ENCODE data around the gene PRSS2.
"Not testable (repeated sequence)": the region's sequence is repeated elsewhere in the genome, so short reads cannot be mapped to it uniquely, and the experiment has no call there.

The PRSS2 gene

DNA sequence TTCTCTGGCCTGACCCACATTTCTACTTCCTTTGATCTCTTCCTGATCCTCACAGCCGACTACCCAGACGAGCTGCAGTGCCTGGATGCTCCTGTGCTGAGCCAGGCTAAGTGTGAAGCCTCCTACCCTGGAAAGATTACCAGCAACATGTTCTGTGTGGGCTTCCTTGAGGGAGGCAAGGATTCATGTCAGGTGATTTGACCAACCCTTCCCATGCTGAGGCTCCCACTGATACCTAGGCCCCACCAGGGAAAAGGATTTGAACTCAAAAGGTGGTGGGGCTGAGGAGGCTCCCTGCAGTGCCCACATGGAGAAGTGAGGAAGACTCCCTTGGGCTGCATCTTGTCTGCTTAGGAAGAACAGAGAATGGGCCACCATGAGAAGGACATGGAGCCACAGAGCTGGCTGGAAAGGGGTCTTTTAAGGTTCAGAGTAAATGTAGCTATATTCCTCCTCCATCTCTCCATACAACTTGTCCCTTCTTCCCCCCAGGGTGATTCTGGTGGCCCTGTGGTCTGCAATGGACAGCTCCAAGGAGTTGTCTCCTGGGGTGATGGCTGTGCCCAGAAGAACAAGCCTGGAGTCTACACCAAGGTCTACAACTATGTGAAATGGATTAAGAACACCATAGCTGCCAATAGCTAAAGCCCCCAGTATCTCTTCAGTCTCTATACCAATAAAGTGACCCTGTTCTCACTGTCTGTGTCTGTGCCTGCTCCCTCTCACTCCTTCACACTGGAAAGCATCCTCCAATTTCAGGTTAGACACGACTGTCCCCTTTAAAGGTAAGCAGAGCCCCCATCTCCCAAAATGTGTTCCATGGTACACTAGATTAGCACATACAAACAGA is 18.2 kb upstream of the PRSS2 start:
- no peaks in the 10 kb centered on the region for H3K4me1 ChIP-seq
- no peaks in the 10 kb centered on the region for H3K36me3 ChIP-seq
- DNase-seq = no peak
- H3K4me3 ChIP-seq (ENCODE audit: low read depth, low read length) = no peak overlapping the region
- TF ChIP-seq, protein P1, sequence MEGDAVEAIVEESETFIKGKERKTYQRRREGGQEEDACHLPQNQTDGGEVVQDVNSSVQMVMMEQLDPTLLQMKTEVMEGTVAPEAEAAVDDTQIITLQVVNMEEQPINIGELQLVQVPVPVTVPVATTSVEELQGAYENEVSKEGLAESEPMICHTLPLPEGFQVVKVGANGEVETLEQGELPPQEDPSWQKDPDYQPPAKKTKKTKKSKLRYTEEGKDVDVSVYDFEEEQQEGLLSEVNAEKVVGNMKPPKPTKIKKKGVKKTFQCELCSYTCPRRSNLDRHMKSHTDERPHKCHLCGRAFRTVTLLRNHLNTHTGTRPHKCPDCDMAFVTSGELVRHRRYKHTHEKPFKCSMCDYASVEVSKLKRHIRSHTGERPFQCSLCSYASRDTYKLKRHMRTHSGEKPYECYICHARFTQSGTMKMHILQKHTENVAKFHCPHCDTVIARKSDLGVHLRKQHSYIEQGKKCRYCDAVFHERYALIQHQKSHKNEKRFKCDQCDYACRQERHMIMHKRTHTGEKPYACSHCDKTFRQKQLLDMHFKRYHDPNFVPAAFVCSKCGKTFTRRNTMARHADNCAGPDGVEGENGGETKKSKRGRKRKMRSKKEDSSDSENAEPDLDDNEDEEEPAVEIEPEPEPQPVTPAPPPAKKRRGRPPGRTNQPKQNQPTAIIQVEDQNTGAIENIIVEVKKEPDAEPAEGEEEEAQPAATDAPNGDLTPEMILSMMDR (IDR thresholded peaks at IDR 0.05; ENCODE audit: low read depth, low read length) = no peak
- H3K9me3 ChIP-seq = no peaks in the 10 kb centered on the region
- no peaks in the 10 kb centered on the region for H3K27me3 ChIP-seq

DNA sequence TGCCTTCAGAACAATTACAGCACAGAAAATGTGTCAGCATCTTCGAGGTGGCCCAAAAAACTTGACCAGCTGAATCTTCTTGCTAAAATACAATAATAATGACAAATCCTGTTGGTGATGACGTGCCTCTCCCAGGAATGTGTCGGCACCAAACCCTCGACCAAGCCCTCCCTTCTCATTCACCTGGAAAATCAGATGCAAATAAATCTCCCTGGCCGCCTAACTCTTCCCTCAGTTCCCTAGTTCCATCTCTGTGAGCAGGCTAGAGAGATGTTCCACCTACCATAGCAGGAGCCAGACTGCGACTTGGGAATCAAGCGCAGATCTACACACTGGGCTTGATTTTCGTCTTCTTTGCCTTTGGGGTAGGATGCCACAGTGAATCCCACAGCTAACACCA is 17.4 kb upstream of the PRSS2 start:
- TF ChIP-seq, protein P1 (IDR thresholded peaks at IDR 0.05; ENCODE audit: low read depth, low read length) = no peak
- Histone ChIP-seq H3K36me3 (no peaks in the 10 kb centered on the region), H3K4me1 (no peaks in the 10 kb centered on the region), H3K27me3 (no peaks in the 10 kb centered on the region), H3K4me3 (ENCODE audit: low read depth, low read length) (no peak overlapping the region), H3K9me3 (no peaks in the 10 kb centered on the region)
- no peak for DNase-seq

- H3K36me3 ChIP-seq; H3K9me3 ChIP-seq; H3K4me1 ChIP-seq; DNase-seq; H3K4me3 ChIP-seq (ENCODE audit: low read depth, low read length); H3K27me3 ChIP-seq: not testable (repeated sequence)
These were observed 16.8 kb upstream of the PRSS2 start for GRCh38 chr7:142753925-142754491.

- Histone ChIP-seq H3K4me3 (ENCODE audit: low read depth, low read length) (no peak overlapping the region), H3K36me3 (no peaks in the 10 kb centered on the region), H3K9me3 (no peaks in the 10 kb centered on the region), H3K27me3 (no peaks in the 10 kb centered on the region), H3K4me1 (no peaks in the 10 kb centered on the region)
- TF ChIP-seq, protein P1 (IDR thresholded peaks at IDR 0.05; ENCODE audit: low read depth, low read length) = no peak
- DNase-seq = no peak
These were observed 15.8 kb upstream of the PRSS2 start for GRCh38 chr7:142754681-142755575.

DNA sequence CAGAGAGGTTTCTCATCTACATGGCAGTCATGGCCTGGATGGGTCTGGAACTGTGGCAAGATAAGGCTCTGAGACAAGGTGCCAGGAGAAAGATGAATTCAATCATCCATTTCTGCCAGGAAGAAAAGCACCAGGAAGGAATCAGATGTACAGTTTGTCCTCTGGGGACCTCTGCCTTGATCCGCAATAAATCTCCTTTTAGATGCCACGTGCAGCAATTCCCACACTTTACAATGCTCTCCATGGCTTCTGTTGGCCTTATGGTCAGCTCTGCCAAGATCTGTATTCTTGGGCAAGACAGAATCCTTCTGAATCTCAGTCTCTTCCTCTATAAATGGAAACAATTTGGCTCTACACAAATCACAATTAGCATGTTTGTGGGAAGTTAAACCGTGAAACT is 12.5 kb upstream of the PRSS2 start:
- not testable (repeated sequence) for H3K27me3 ChIP-seq; H3K4me3 ChIP-seq (ENCODE audit: low read depth, low read length); H3K36me3 ChIP-seq; H3K4me1 ChIP-seq; H3K9me3 ChIP-seq; DNase-seq

DNA sequence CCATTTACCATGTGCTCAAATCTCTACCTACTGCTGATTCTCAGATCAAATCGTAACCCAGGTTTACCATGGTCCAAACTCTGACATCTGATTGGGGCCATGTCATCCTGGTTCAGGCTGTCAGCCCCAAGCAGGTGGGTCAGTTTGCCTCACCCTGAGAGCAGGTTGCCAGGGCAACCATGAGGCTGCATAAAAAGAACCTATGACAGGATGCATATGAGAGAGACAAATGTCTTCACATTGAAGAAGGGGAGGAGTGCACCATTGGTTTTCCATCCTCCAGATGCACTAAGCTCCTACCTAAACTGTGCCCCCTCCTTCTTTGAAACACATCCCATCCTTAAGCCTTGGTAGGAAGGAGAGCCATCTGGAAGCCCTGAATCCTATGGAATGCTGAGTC is 11.3 kb upstream of the PRSS2 start:
- TF ChIP-seq, protein P1 (IDR thresholded peaks at IDR 0.05; ENCODE audit: low read depth, low read length) = no peak
- Histone ChIP-seq H3K4me1 (no peaks in the 10 kb centered on the region), H3K27me3 (no peaks in the 10 kb centered on the region), H3K4me3 (ENCODE audit: low read depth, low read length) (no peak overlapping the region), H3K36me3 (no peaks in the 10 kb centered on the region), H3K9me3 (no peaks in the 10 kb centered on the region)
- DNase-seq = no peak
